Endothelial cell (in vitro differentiated cells): Measurements from ENCODE around the gene CAST. TPM values are rescaled to one million over a fixed set of nuclear protein-coding genes. Genes with fewer than 3 reads are reported as not detected.

Experiments used
- DNase-seq: peaks from one replicate; pipeline ENCODE4 v3.0.0; 2021; ENCODE audit warnings: low spot score
- H3K27ac Mint-ChIP-seq: one replicate; pipeline ENCODE4 v1.8.0; 2021; ENCODE audit warnings: mixed read lengths, inconsistent platforms; ENCODE audit not compliant: unreplicated experiment
- H3K27me3 Mint-ChIP-seq: one replicate; pipeline ENCODE4 v1.8.0; 2021; ENCODE audit warnings: mild to moderate bottlenecking, moderate library complexity, mixed read lengths, inconsistent platforms; ENCODE audit not compliant: unreplicated experiment
- H3K36me3 Mint-ChIP-seq: one replicate; pipeline ENCODE4 v1.8.0; 2021; ENCODE audit warnings: mild to moderate bottlenecking, low read depth, mixed read lengths, inconsistent platforms; ENCODE audit not compliant: unreplicated experiment
- H3K4me1 Mint-ChIP-seq: one replicate; pipeline ENCODE4 v1.8.0; 2021; ENCODE audit warnings: mild to moderate bottlenecking, mixed read lengths, inconsistent platforms; ENCODE audit not compliant: unreplicated experiment
- H3K4me3 Mint-ChIP-seq: one replicate; pipeline ENCODE4 v1.8.0; 2021; ENCODE audit warnings: mild to moderate bottlenecking, mixed read lengths, inconsistent platforms; ENCODE audit not compliant: unreplicated experiment
- H3K9me3 Mint-ChIP-seq: one replicate; pipeline ENCODE4 v1.8.0; 2021; ENCODE audit warnings: mixed read lengths, inconsistent platforms; ENCODE audit not compliant: unreplicated experiment
- total RNA-seq: library from RNA; stranded (reverse); fragmentation: NEBNext Ultra II Directional; extraction: Animal tissue kit (Norgen Biotek cat#: 25700); gene quantifications from one replicate; pipeline ENCODE4 v1.2.1, GENCODE V29; 2021; ENCODE audit not compliant: unreplicated experiment
- TF ChIP-seq, protein P1 (sequence below): fragments of 200-600 bp; sonication (generic); IDR thresholded peaks from one replicate; pipeline ENCODE4 v1.5.0; 2021; ENCODE audit warnings: antibody characterized with exemption; ENCODE audit not compliant: unreplicated experiment

CAST gene
- total RNA-seq, 1 donor from 2014 or later: 105 TPM

GRCh38 chr5:96619946-96620345 is 42.2 kb upstream of the CAST start:
- no peak for DNase-seq
- Mint-ChIP-seq H3K4me1 (no peaks in the 10 kb centered on the region), H3K4me3 (no peak overlapping the region), H3K36me3 (peaks cover 4% of the 10 kb centered on the region), H3K9me3 (no peaks in the 10 kb centered on the region), H3K27ac (no peak overlapping the region), H3K27me3 (no peaks in the 10 kb centered on the region)
- TF ChIP-seq, protein P1, sequence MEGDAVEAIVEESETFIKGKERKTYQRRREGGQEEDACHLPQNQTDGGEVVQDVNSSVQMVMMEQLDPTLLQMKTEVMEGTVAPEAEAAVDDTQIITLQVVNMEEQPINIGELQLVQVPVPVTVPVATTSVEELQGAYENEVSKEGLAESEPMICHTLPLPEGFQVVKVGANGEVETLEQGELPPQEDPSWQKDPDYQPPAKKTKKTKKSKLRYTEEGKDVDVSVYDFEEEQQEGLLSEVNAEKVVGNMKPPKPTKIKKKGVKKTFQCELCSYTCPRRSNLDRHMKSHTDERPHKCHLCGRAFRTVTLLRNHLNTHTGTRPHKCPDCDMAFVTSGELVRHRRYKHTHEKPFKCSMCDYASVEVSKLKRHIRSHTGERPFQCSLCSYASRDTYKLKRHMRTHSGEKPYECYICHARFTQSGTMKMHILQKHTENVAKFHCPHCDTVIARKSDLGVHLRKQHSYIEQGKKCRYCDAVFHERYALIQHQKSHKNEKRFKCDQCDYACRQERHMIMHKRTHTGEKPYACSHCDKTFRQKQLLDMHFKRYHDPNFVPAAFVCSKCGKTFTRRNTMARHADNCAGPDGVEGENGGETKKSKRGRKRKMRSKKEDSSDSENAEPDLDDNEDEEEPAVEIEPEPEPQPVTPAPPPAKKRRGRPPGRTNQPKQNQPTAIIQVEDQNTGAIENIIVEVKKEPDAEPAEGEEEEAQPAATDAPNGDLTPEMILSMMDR: no peak

GRCh38 chr5:96624596-96624995 is 37.6 kb upstream of the CAST start:
- Mint-ChIP-seq H3K27ac (no peak overlapping the region), H3K27me3 (peaks cover 1% of the 10 kb centered on the region), H3K4me1 (no peaks in the 10 kb centered on the region), H3K36me3 (peaks cover 7% of the 10 kb centered on the region), H3K9me3 (no peaks in the 10 kb centered on the region), H3K4me3 (no peak overlapping the region)
- TF ChIP-seq, protein P1: no peak
- no peak for DNase-seq

GRCh38 chr5:96625365-96625764 is 36.8 kb upstream of the CAST start:
- DNase-seq: no peak
- no peak overlapping the region for H3K4me3 Mint-ChIP-seq
- TF ChIP-seq, protein P1: no peak
- H3K27me3 Mint-ChIP-seq: peaks cover 1% of the 10 kb centered on the region
- no peaks in the 10 kb centered on the region for H3K4me1 Mint-ChIP-seq
- H3K36me3 Mint-ChIP-seq: peaks cover 7% of the 10 kb centered on the region
- peak overlapping the region; percentile 32 for H3K27ac Mint-ChIP-seq
- H3K9me3 Mint-ChIP-seq: no peaks in the 10 kb centered on the region

DNA sequence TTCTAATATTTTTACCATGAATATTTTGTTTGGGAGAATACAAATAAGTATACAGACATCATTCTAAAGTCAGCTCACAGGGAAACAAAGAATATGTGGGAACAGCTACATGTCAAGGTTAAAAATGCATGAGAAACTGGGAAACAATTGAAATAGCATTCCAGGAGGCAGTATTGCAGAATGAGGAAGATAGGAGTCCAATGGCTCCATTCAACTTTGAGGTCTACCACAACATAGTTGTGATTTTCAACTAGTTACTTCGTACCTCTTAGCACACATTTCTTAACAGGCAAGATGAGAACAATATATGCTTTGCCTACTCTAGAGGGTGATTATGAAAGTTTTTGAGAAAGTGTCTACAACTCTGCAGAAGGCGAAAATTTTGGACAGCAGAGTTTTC is 35.2 kb upstream of the CAST start:
- H3K27ac Mint-ChIP-seq: no peak overlapping the region
- no peak overlapping the region for H3K4me3 Mint-ChIP-seq
- no peaks in the 10 kb centered on the region for H3K4me1 Mint-ChIP-seq
- H3K9me3 Mint-ChIP-seq: no peaks in the 10 kb centered on the region
- H3K36me3 Mint-ChIP-seq: peaks cover 7% of the 10 kb centered on the region
- no peak for DNase-seq
- H3K27me3 Mint-ChIP-seq: peaks cover 1% of the 10 kb centered on the region
- TF ChIP-seq, protein P1: no peak

DNA sequence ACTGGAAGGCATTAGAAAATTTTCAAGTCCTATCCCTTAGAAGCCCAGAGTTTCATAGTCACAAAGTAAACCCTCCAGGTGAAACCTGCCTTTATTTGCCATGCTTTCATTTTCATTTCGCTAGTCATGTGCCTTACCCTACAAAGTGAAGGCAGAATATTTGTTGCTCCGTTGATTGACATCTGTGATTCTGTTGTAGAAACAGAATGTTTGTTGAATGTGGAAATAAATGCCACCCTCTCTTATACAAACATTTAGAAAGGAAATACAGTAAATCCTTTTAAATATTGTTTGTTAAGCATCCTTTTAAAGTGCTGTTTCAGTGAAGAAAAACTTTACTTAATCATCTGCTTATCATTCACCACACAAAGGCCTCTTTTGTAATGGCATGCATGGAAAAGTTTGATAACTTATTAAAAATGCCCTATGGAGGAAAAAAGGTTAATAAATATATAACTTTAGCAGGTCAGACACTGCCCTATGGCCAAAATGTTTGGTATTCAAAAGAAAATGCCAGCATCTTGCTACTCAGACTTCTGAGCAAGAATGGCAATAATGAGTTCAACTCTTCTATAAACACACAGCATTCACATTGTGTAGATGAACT is 34.3 kb upstream of the CAST start:
- Mint-ChIP-seq H3K36me3 (peaks cover 7% of the 10 kb centered on the region), H3K27me3 (peaks cover 1% of the 10 kb centered on the region), H3K4me3 (no peak overlapping the region), H3K27ac (no peak overlapping the region), H3K9me3 (no peaks in the 10 kb centered on the region), H3K4me1 (no peaks in the 10 kb centered on the region)
- TF ChIP-seq, protein P1: no peak
- no peak for DNase-seq
